Activated CD4-positive, alpha-beta memory T cell treated with anti-CD3 and anti-CD28 coated beads for 36 hours (primary cell): Measurements from ENCODE around the gene KRTAP4-9. TPM values are rescaled to one million over a fixed set of nuclear protein-coding genes. Genes with fewer than 3 reads are reported as not detected.
"Not testable (repeated sequence)": the region's sequence is repeated elsewhere in the genome, so short reads cannot be mapped to it uniquely, and the experiment has no call there.

Source experiments
- CTCF ChIA-PET: fragments of 350-600 bp; sonication (Branson Sonifier 250); formaldehyde crosslinking; loops from one replicate; lab custom pipeline; 2021; ENCODE audit warnings: antibody characterized with exemption, inconsistent platforms; lab: Charles Lee
- POLR2A ChIA-PET: fragments of 350-600 bp; sonication (Branson Sonifier 250); formaldehyde crosslinking; loops from one replicate; lab custom pipeline; 2021; ENCODE audit warnings: antibody characterized with exemption; lab: Charles Lee
- DNase-seq: peaks from one replicate; pipeline ENCODE4 v3.0.0-alpha.2; 2020
- H3K27ac Mint-ChIP-seq: one replicate; pipeline ENCODE4 v1.8.0; 2021; ENCODE audit warnings: mixed read lengths
- H3K27me3 Mint-ChIP-seq: one replicate; pipeline ENCODE4 v1.8.0; 2021; ENCODE audit warnings: mixed read lengths
- H3K36me3 Mint-ChIP-seq: one replicate; pipeline ENCODE4 v1.8.0; 2021; ENCODE audit warnings: mixed read lengths
- H3K4me1 Mint-ChIP-seq: one replicate; pipeline ENCODE4 v1.8.0; 2021; ENCODE audit warnings: low read depth, mixed read lengths
- H3K4me3 Mint-ChIP-seq: one replicate; pipeline ENCODE4 v1.8.0; 2021; ENCODE audit warnings: mild to moderate bottlenecking, mixed read lengths
- H3K9me3 Mint-ChIP-seq: one replicate; pipeline ENCODE4 v1.8.0; 2021; ENCODE audit warnings: mixed read lengths
- intact Hi-C: fragments of 100-400 bp; cut with micrococcal nuclease; formaldehyde crosslinking; loops from one replicate; pipeline ENCODE4 v1.15.1; 2023
- total RNA-seq, 2 experiments: library from RNA; stranded (reverse); gene quantifications; one replicate each; pipeline ENCODE4 v1.2.3, GENCODE V29; 2021

Gene KRTAP4-9
- total RNA-seq, 2 experiments from 2014 or later, result not detected

DNA sequence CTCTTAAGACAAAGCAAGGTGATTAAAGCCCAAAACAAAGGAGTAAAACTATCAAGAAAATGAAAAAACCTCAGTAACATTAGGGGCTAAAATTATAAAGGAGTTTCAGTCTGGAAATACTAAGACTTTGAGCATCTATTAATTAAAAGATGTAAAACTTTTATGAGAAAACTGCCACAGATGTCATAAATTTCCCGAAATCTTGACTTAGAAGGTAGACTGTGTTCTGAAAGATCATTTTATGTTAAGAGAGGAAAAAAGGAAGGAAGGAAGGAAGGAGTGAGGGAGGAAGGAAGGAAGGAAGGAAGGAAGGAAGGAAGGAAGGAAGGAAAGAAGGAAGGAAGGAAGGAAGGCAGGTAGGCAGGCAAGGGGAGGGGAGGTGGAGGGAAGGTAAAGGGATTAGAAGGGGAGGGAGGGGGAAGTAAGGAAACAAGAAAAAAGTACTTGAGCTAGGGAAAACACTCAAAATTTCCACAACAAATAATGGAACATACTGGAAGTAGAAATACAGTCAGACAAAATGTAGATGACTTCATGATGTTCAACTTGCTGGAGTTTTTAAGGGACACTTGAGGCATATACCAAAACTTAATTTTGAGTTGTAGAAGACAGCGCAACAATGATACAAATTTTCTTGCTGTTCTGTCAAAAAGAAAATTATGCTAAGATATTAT, 42.5 kb downstream of the KRTAP4-9 start:
- Mint-ChIP-seq H3K36me3 (peaks cover 5% of the 10 kb centered on the region), H3K9me3 (peaks cover 10% of the 10 kb centered on the region), H3K4me1 (no peaks in the 10 kb centered on the region), H3K27me3 (no peaks in the 10 kb centered on the region), H3K27ac (no peak overlapping the region), H3K4me3 (no peak overlapping the region)
- no peak for DNase-seq
- ChIA-PET CTCF (no interaction called here), POLR2A (no interaction called here)
- intact Hi-C loops, result no loop called here

DNA sequence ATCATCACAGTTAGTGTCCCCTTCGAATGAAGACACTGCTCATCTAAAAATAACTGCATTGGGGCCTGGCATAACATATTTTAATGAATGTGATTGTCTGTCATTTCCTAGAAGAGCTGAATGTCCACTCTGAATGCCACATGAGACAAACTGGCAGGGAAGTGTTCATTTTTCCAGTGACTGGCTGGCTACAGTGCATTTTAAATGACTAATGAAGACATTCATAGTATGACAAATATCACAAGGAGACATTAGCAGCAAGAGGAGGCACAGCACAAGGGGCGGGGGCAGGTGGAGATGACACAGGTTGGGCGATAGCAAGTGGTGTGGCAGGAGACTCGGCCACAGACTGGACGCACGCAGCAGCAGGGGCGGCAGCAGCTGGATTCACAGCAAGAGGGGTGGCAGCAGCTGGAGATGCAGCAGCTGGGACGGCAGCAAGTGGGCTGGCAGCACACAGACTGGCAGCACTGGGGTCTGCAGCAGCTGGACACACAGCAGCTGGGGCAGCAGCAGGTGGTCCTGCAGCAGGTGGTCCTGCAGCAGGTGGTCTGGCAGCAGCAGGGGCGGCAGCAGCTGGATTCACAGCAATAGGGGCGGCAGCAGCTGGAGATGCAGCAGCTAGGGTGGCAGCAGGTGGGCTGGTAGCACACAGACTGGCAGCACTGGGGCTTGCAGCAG, 43.9 kb downstream of the KRTAP4-9 start:
- H3K9me3 Mint-ChIP-seq, H3K4me3 Mint-ChIP-seq, POLR2A ChIA-PET, H3K27ac Mint-ChIP-seq, H3K36me3 Mint-ChIP-seq, H3K4me1 Mint-ChIP-seq, CTCF ChIA-PET, intact Hi-C loops, H3K27me3 Mint-ChIP-seq, DNase-seq: not testable (repeated sequence)

DNA sequence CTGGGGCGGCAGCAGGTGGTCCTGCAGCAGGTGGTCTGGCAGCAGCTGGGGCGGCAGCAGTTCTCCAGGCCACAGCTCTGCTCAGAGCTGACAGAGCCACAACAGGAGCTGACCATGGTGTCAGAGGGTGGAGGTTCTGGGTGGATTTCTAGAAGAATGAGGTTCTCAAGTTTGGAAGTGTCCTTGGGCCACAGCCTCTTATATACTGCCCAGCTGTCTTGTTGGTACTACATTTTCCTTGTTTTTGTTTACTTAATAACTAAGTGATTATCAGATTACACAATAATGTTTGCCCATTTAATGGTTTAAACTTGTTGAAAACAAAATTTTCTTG, 44.4 kb downstream of the KRTAP4-9 start, which contains the start of gene KRTAP4-5:
Gene KRTAP4-5, minus strand, starts transcription at position 174 of the 334 bp plus-strand sequence. Its CDS starts 58 bp downstream, at position 116.
- Mint-ChIP-seq H3K27ac (no peak within 1 kb of the TSS), H3K36me3 (no peaks in the 10 kb centered on the region), H3K9me3 (no peaks in the 10 kb centered on the region), H3K4me1 (no peaks in the 10 kb centered on the region), H3K4me3 (no peak within 1 kb of the TSS), H3K27me3 (no peaks in the 10 kb centered on the region)
- ChIA-PET POLR2A (no interaction called here), CTCF (no interaction called here)
- no peak for DNase-seq
- intact Hi-C loops, result no loop called here

DNA sequence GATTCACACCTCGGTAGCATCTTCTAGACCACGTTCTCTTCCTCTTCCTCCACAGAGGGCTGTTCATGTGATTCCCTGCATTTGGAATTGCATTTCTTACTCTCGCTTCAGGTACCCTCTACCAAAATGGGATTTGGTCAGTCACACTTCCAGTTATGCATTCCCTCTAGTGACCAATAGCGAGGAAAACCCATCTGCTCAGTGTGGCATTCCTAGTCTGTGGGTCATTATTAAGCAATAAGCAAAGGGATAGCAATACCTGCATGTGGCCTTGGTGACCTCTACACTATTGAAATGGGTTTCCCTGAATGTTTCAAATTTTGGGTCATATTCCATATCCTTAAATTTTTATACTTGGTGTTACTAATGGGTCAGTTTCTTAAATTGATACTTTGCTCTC, 44.8 kb downstream of the KRTAP4-9 start:
- Mint-ChIP-seq H3K36me3 (no peaks in the 10 kb centered on the region), H3K4me1 (no peaks in the 10 kb centered on the region), H3K27ac (no peak overlapping the region), H3K9me3 (no peaks in the 10 kb centered on the region), H3K4me3 (no peak overlapping the region), H3K27me3 (no peaks in the 10 kb centered on the region)
- intact Hi-C loops, result no loop called here
- ChIA-PET CTCF (no interaction called here), POLR2A (no interaction called here)
- no peak for DNase-seq

DNA sequence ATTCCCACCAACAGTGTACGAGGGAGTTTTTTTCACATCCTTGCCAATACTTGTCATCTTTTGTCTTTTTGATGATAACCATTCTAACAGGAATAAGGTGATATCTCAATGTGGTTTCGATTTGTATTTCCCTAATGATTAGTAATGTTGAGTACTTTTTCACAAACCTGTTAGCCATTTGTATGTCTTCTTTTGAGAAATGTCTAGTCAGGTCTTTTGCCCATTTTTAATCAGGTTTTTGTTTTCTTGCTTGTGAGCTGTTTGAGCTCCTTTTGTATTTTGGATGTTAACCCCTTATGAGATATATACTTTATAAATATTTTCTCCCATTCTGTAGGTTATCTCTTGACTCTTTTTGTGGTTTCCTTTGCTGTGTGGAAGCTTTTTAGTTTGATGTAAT, 46.3 kb downstream of the KRTAP4-9 start:
- CTCF ChIA-PET, result no interaction called here
- H3K27ac Mint-ChIP-seq, result no peak overlapping the region

DNA sequence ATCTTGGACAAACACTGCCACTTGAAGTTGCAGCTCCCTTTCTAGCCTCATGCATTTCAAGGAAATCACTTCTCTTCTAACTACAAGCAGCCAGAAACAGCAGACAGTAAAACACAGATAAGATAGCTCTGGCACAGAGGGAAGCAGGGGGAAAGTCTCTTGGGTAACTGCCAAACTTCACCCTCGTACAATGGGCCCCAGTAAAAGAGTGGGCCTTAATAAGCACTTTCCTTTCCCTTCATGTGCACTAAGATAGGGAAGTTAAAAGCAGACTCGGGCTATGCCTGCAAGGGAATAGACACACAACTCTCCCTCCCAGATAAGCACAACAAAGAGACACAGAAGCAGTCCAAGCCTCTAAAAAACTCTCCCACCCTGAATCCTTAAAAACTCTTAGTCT, 48.7 kb downstream of the KRTAP4-9 start:
- Mint-ChIP-seq H3K36me3 (no peaks in the 10 kb centered on the region), H3K27ac (no peak overlapping the region), H3K4me1 (no peaks in the 10 kb centered on the region), H3K9me3 (no peaks in the 10 kb centered on the region), H3K4me3 (no peak overlapping the region), H3K27me3 (peaks cover 4% of the 10 kb centered on the region)
- DNase-seq, result no peak
- intact Hi-C loops, result no loop called here
- POLR2A ChIA-PET, result no interaction called here
- CTCF ChIA-PET, result no interaction called here

More for the DNA sequence above, 46.3 kb downstream of the KRTAP4-9 start:
- no peak overlapping the region for H3K4me3 Mint-ChIP-seq
- no peaks in the 10 kb centered on the region for H3K4me1 Mint-ChIP-seq
- peaks cover 2% of the 10 kb centered on the region for H3K27me3 Mint-ChIP-seq
- H3K9me3 Mint-ChIP-seq, result no peaks in the 10 kb centered on the region
- intact Hi-C loops, result no loop called here
- no peaks in the 10 kb centered on the region for H3K36me3 Mint-ChIP-seq
- POLR2A ChIA-PET, result no interaction called here
- no peak for DNase-seq

Other genes starting within 250 kb of the KRTAP4-9 start
- not detected for gene KRT12, start 238.2 kb upstream of the KRTAP4-9 start, total RNA-seq
- gene KRT20, start 220.1 kb upstream of the KRTAP4-9 start, total RNA-seq, result not detected
- not detected for gene KRT23, start 167.7 kb upstream of the KRTAP4-9 start, total RNA-seq
- gene KRT39, start 138.4 kb upstream of the KRTAP4-9 start, total RNA-seq, result not detected
- gene KRT40, start 121.1 kb upstream of the KRTAP4-9 start, total RNA-seq, result not detected
- not detected for gene KRTAP3-3, start 111.2 kb upstream of the KRTAP4-9 start, total RNA-seq
- gene KRTAP3-2, start 105.5 kb upstream of the KRTAP4-9 start, total RNA-seq, result not detected
- gene KRTAP3-1, start 96.3 kb upstream of the KRTAP4-9 start, total RNA-seq, result not detected
- gene KRTAP1-5, start 78.2 kb upstream of the KRTAP4-9 start, total RNA-seq, result not detected
- gene KRTAP1-4, start 75.2 kb upstream of the KRTAP4-9 start, total RNA-seq, result not detected
- gene KRTAP1-3, start 70.5 kb upstream of the KRTAP4-9 start, total RNA-seq, result not detected
- gene KRTAP1-1, start 63.9 kb upstream of the KRTAP4-9 start, total RNA-seq, result not detected
- gene KRTAP2-1, start 58.1 kb upstream of the KRTAP4-9 start, total RNA-seq, result not detected
- gene KRTAP2-2, start 50.2 kb upstream of the KRTAP4-9 start, total RNA-seq, result not detected
- not detected for gene KRTAP2-3, start 45.3 kb upstream of the KRTAP4-9 start, total RNA-seq
- not detected for gene KRTAP2-4, start 39.5 kb upstream of the KRTAP4-9 start, total RNA-seq
- not detected for gene KRTAP4-7, start 21.2 kb upstream of the KRTAP4-9 start, total RNA-seq
- gene KRTAP4-8, start 7.2 kb upstream of the KRTAP4-9 start, total RNA-seq, result not detected
- gene KRTAP4-16, start 3.2 kb upstream of the KRTAP4-9 start, total RNA-seq, result not detected
- gene KRTAP4-11, start 13.0 kb downstream of the KRTAP4-9 start, total RNA-seq, result not detected
- gene KRTAP4-12, start 18.8 kb downstream of the KRTAP4-9 start, total RNA-seq, result not detected
- not detected for gene KRTAP4-6, start 35.2 kb downstream of the KRTAP4-9 start, total RNA-seq
- gene KRTAP4-5, start 44.4 kb downstream of the KRTAP4-9 start, total RNA-seq, result not detected
- not detected for gene KRTAP4-4, start 55.4 kb downstream of the KRTAP4-9 start, total RNA-seq
- gene KRTAP4-3, start 62.8 kb downstream of the KRTAP4-9 start, total RNA-seq, result not detected
- gene KRTAP4-2, start 72.8 kb downstream of the KRTAP4-9 start, total RNA-seq, result not detected
- not detected for gene KRTAP4-1, start 79.5 kb downstream of the KRTAP4-9 start, total RNA-seq
- gene KRTAP9-1, start 84.5 kb downstream of the KRTAP4-9 start, total RNA-seq, result not detected
- not detected for gene KRTAP9-2, start 121.3 kb downstream of the KRTAP4-9 start, total RNA-seq
- not detected for gene KRTAP9-3, start 127.1 kb downstream of the KRTAP4-9 start, total RNA-seq
- gene KRTAP9-8, start 132.6 kb downstream of the KRTAP4-9 start, total RNA-seq, result not detected
- gene KRTAP9-4, start 144.3 kb downstream of the KRTAP4-9 start, total RNA-seq, result not detected
- not detected for gene KRTAP9-9, start 150.0 kb downstream of the KRTAP4-9 start, total RNA-seq
- gene KRTAP9-6, start 160.0 kb downstream of the KRTAP4-9 start, total RNA-seq, result not detected
- gene KRTAP9-7, start 170.3 kb downstream of the KRTAP4-9 start, total RNA-seq, result not detected
- gene KRTAP29-1, start 197.5 kb downstream of the KRTAP4-9 start, total RNA-seq, result not detected
- gene KRTAP16-1, start 203.9 kb downstream of the KRTAP4-9 start, total RNA-seq, result not detected
- not detected for gene KRTAP17-1, start 210.3 kb downstream of the KRTAP4-9 start, total RNA-seq
- not detected for gene KRT33A, start 245.4 kb downstream of the KRTAP4-9 start, total RNA-seq